NCI-H82 treated with DMSO at 0.1 percent for 48 hours (cell line): ENCODE measurements around the gene CDC40.
"Not testable (repeated sequence)": the region's sequence is repeated elsewhere in the genome, so short reads cannot be mapped to it uniquely, and the experiment has no call there.

Experiments
- DNase-seq: peaks from one replicate; lab custom pipeline; 2025; ENCODE audit not compliant: unreplicated experiment; lab: John Stamatoyannopoulos, UW

The CDC40 gene

GRCh38 chr6:110266996-110267395, 86.8 kb downstream of the CDC40 start:
- DNase-seq = no peak

DNA sequence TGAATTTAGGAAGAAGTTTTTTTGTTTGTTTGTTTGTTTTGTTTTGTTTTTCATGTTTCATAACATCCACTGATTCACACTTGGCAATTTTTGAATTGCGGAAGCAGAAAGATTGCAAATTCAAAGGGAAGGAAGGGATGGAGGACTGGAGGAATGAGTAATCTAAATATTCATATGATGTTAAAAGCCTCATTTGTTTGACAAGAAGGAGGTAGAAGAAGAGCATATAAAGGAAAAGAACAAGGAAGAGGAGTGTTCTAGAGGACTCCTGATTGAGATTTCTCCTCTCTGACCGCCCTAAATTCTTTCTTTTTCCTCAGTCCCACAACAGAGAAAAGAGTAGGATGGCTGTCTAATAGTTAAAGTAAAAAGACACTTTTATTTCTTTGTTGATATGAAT, 89.4 kb downstream of the CDC40 start:
- DNase-seq = no peak

GRCh38 chr6:110270165-110270564, 89.9 kb downstream of the CDC40 start:
- DNase-seq = no peak

GRCh38 chr6:110271732-110272022, 91.5 kb downstream of the CDC40 start:
- DNase-seq = no peak

GRCh38 chr6:110272781-110273180, 92.6 kb downstream of the CDC40 start:
- DNase-seq = not testable (repeated sequence)

GRCh38 chr6:110277100-110277665, 97.0 kb downstream of the CDC40 start:
- DNase-seq = no peak
